Stimulated activated CD4-positive, alpha-beta T cell treated with anti-CD3 and anti-CD28 coated beads, TNF-alpha, amount 100 ng/mL, for 48 hours (primary cell): ENCODE data around the gene SH3PXD2A.

Experiments
- DNase-seq, 3 donors: peaks; one replicate each; pipeline ENCODE4 v3.0.0-alpha.2; 2020; ENCODE audit warnings: low read depth in 3 of 3

The SH3PXD2A gene

DNA sequence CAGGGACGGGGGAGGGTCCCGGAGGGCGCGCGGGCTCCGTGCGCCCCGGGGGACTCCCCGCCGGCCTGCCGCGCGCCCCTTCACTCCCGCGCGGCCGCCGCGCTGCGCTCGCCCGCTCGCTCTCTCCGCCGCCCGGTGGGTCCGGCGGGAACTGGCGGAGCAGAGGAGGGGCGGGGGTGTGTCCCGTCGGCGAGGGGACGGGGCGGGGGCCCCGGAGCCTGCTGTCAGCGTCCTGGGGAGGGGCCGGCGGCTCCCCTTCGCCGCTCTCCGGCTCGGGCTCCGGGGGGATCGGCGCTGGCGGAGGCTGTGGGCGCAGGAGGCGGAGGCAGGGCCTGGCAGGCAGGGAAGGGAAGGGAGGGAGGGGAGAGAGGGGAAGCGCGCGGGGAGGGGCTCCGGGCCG, at the start of gene SH3PXD2A:
Gene SH3PXD2A, minus strand, starts transcription at position 153 of the 400 bp plus-strand sequence. CDS start 310 bp downstream, outside the sequence.
- peak in 1 of 3 donors; percentile 17 for DNase-seq

- no peak for DNase-seq
Observed at GRCh38 chr10:103901299-103901698, 45.9 kb upstream of the SH3PXD2A start.

DNA sequence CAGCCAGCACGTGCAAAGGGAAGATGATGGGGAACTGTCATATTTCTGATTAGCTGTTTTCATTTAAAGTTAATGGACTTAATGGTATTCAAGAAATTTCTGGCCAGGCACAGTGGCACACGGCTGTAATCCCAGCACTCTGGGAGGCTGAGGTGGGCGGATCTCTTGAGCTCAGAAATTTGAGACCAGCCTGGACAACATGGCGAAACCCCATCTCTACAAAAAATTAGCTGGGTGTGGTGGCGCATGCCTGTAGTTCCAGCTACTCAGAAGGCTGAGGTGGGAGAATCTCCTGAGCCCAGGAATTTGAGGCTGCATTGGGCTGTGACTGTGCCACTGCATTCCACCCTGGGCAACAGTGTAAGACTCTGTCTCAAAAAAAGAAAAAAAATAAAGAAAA, 43.9 kb upstream of the SH3PXD2A start:
- no peak for DNase-seq

- DNase-seq, result no peak
Observed at GRCh38 chr10:103897241-103897774, 41.9 kb upstream of the SH3PXD2A start.

GRCh38 chr10:103896225-103896624, 40.8 kb upstream of the SH3PXD2A start:
- DNase-seq, result no peak

- DNase-seq, result no peak
Observed at GRCh38 chr10:103895411-103896186, 40.2 kb upstream of the SH3PXD2A start.

DNA sequence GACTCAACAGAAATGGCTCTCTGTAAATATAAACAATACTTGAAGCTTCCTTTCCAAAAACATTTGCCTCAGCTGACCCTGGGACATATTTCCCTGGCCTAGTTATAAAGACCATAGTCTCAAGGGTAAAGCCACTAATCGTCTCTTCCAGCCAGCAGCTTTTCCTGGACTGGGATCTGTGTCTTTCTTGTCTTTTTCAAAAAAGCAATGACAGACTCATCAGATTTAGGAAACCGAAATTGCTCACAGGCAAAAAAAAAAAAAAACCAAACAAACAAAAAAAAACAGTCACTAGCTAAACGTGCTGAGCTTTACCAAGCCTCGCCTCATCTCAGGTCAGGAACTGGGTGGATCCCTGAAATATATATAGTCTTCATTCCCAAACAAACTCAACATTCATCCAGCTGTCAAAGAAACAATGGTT, 39.1 kb upstream of the SH3PXD2A start:
- no peak for DNase-seq

GRCh38 chr10:103893817-103894216, 38.4 kb upstream of the SH3PXD2A start:
- no peak for DNase-seq

- no peak for DNase-seq
Observed at GRCh38 chr10:103892181-103892580, 36.8 kb upstream of the SH3PXD2A start.

DNA sequence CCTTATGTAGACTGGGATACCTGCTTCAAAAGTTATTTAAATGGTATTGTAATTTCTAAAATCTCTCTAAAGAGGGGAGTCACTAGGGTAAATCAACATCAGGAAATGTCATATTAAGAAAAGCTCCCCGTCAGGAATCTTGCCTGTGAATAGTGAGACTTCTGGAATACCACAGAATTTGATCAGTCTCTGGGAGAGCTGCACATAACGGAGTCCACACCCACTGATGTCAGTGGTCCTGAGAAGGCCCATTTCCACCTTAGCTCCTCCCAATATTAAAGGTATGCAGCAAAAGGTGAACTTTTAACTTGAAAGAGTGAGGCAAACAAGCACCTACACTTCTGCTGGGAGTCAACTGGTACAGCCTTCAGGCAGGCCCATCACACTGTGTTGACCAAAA, 35.3 kb upstream of the SH3PXD2A start:
- no peak for DNase-seq

DNA sequence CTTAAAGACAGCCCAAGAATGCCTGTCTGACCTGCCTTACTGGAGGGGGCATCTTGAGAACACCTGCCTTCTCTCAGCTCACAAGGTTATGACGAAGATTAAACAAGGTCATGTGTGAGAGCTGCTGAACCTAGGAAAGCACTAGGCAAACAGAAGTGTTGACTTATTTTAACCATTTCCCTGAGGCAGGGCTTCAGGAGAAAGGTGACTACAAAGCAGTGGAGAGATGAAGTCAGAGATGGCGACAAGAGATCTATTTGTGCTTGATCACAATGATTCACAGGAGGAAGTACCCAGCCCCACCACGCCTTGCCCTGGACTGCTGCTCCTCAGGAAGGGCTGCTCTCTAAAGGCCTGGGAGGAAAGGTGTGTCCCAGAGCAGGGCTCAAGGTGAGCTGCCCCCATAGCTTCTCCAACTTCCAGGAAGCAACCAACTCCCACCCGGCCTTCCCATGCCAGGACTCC, 34.9 kb upstream of the SH3PXD2A start:
- peak in 1 of 3 donors; percentile 29 for DNase-seq

- DNase-seq, result no peak
Observed at GRCh38 chr10:103889121-103889720, 33.8 kb upstream of the SH3PXD2A start.

GRCh38 chr10:103888113-103888841, 32.9 kb upstream of the SH3PXD2A start:
- DNase-seq, result no peak

- DNase-seq, result no peak
Observed at GRCh38 chr10:103885617-103886016, 30.2 kb upstream of the SH3PXD2A start.

DNA sequence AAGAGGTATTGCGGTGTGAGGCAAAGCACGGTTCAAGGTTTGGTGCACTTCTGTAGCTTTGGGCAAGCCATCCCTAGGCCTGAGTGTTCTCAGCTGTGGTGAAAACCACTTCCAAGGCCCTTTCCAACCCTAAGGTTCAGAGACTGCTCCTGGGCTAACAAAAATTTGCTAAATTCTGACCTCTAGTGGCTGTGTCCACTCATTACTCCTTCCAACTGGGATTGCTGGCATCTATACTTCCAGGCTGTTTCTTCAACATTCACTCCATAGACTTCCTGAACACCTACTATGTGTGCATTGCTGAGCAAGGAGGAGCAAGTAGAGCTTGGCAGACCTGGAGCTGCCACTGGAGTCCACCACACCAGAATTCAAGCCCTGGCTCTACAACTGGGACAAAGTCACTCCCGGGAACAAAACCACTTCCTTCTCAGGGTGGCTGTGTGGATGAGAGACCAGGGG, 29.3 kb upstream of the SH3PXD2A start:
- DNase-seq, result no peak

- DNase-seq, result no peak
Observed at GRCh38 chr10:103882285-103883007, 27.1 kb upstream of the SH3PXD2A start.

DNA sequence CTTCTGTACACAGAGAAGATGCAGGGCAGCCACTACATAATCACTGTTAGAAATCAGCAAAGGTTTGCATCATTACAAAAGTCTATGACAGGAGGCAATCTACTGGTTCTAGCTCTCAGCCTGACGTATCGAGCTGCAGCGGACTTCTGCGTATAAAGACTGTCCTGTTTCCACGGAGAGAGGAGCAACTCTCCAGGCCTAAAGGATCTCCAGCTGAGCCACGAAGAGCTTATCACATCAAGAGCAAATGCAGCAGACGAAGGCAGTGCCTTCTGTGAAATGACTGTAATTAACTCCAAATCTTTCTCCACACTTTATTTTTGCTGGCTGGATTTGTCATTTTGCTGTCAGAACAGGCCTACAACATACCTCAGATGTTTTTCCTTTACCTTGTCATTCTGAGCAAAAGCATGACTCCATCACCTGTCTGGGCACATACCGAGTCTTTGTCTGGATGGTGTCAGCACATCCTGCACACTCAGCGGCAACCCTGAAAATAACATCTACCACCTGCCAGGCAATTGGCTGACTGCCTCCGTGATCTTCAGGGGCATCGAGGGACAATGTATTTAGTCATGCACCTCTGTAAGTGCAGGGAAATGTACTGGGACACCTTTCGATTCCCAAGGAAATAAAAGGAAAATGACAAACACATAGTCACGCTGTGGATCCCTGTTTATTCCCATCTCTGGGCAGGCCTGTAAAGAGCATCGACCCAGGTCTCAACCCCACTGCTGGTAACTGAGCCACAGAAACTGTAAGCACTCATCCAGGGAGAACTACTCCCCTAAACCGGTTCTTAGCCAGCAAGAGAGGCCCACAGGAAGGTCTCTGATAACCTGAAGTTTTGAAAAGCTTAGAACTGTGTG, 26.3 kb upstream of the SH3PXD2A start:
- DNase-seq, result no peak

GRCh38 chr10:103879831-103880230, 24.5 kb upstream of the SH3PXD2A start:
- no peak for DNase-seq

DNA sequence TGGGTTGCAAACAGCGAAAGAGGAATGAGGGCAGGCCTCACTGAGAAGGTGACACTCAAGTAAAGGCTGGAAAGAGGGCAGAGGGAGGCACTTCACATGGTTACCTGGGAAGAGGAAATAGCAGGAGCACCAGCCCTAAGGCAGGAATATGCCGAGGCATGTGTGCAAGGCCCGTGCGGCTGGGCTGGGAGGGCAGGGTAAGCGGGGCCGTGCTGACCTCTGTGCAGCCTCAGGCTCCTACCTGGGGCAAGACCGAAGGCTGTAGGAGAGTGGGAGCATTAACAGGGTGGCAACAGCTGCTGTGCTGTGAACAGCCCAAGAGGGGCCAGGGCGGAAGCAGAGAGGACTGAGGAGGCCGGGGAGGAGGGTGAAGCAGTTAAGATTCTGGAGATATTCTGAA, 24.0 kb upstream of the SH3PXD2A start:
- no peak for DNase-seq

DNA sequence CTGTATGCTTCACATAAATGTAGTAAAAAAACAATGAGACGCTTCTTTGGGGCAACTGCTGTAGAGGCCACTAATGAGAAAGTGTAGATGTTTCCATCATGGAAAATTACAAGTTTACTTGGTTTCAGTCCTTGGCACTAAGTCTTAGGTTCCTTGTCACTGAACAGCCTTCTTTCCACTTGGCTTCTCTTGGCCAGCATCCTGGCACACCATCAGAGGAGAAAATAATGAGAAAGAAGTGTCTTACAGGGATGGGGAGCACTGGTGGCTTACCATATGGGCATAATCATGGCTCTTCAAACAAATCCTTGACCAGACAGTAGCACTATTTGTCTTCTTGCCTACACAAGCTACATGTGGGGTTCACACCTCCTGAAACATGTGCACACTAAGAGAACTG, 22.5 kb upstream of the SH3PXD2A start:
- no peak for DNase-seq

GRCh38 chr10:103876155-103876554, 20.8 kb upstream of the SH3PXD2A start:
- no peak for DNase-seq
